ENCODE measurements around the gene PLB1.

Gene PLB1

DNA sequence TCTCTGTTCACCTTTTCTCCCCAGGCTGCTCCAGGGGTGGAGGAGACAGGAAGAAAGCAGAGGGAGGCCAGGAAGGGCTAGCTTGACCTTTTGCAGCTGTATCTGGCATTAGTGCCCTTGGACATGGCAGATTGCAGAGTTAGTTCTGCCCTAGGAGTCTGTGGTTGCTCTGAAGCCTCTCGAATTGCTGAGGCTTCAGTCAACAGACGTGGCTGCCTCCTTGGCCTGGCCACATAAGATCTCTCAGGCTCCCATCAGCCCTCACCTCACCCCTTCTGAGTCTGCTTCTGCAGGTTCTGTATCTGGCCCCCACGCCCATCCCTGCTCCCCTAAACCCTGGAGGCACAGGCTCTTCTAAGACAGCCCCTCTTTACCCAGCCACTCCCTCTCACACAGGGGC, 18.2 kb upstream of the PLB1 start:
- H3K4me3 Mint-ChIP-seq = no peak overlapping the region
- ATAC-seq (no peak), DNase-seq (no peak)
- H3K9me3 Mint-ChIP-seq = peaks cover 5 to 14% of the 10 kb centered on the region in 2 donors
- peaks cover 16% of the 10 kb centered on the region for H3K4me1 Mint-ChIP-seq
- no peak overlapping the region for H3K27ac Mint-ChIP-seq
- peaks cover 7% of the 10 kb centered on the region for H3K27me3 Mint-ChIP-seq

DNA sequence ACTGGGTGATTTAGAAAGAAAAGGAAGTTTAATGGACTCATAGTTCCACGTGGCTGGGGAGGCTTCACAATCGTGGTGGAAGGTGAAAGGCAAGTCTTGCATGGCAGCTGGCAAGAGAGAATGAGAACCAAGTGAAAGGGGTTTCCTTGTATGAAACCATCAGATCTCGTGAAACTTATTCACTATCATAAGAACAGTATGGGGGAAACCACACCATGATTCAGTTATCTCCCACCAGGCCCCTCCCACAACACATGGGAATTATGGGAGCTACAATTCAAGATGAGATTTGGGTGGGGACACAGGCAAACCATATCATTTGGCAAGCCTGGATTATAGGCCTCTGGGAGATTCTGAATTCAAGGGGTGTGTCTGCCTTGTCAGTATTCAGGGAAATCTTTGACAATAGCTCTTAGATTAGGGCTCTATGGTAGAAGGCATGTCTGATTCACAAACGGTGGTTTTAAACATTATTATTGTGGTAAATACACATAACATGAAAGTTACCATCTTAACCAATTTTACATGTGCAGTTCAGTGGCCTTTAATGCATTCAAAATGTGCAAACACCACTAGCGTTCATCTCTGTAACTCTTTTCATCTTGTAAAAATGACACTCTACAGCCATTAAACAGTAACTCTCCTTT, 15.3 kb upstream of the PLB1 start:
- DNase-seq (no peak), ATAC-seq (peak; percentile 33)
- no peak overlapping the region for H3K4me3 Mint-ChIP-seq

DNA sequence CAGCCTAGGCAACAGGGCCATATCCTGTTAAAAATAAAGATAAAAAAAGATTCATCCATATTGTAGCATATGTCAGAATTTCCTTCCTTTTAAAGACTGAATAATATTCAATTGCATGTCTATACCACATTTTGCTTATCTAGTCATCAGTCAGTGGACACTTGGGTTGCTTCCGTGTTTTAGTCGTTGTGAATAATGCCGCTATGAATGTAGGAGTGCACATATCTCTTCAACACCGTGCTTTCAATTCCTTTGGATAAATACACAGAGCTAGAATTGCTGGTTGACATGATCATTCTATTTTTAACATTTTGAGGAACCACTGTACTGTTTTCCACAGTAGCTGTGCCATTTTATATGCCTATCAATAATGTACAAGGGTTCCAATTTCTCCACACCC, 14.0 kb upstream of the PLB1 start:
- Mint-ChIP-seq H3K4me1 (peaks cover 8% of the 10 kb centered on the region), H3K9me3 (peaks cover 5 to 14% of the 10 kb centered on the region in 2 donors), H3K27ac (no peak overlapping the region), H3K27me3 (peaks cover 7% of the 10 kb centered on the region), H3K4me3 (no peak overlapping the region)
- DNase-seq (no peak), ATAC-seq (no peak)

More for the DNA sequence above, 15.3 kb upstream of the PLB1 start:
- Mint-ChIP-seq H3K9me3 (peaks cover 5 to 14% of the 10 kb centered on the region in 2 donors), H3K27ac (no peak overlapping the region), H3K4me1 (peaks cover 16% of the 10 kb centered on the region), H3K27me3 (peaks cover 7% of the 10 kb centered on the region)

DNA sequence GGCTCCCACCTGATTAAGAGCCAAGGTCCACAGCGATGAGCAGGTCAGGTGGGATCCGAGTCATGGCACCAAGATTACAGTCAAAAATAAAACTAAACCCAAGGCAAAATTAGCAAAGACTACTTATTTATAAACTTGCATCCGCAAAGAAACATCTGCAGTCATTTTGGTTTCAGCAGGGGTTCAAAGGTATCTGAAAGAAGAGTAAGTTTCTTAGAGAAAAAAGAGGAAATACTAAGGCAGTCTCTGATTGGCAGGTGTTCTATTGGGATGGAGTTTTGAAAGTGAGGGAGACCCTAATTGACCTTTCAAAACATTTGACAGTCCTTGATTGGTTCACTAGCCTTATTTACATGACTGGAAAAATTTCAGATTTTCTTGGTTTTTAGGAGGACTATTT, 11.0 kb upstream of the PLB1 start:
- H3K9me3 Mint-ChIP-seq = peaks cover 5 to 14% of the 10 kb centered on the region in 2 donors
- DNase-seq = no peak

DNA sequence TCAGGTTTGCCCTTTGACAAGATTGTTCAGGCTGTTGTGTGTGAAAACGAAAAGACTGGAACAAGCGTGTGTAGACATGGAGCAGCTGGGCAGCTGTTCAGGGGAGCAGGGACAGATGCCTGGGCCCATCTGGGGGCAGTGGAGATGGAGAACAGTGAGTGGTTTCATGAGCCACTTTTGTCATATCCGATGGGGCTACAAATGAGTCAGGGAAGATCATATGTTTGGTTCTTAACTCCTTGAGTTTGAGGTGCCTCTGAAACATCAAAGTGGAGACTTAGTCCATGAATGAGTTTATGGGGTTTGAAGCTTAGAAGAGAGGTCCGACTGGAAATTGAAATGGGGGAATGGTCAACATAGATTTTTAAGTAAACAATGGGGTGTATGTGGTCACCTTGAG, 9.3 kb upstream of the PLB1 start:
- peak overlapping the region in 1 of 2 donors; percentile 28 for H3K27ac Mint-ChIP-seq

More for the DNA sequence above, 11.0 kb upstream of the PLB1 start:
- H3K4me3 Mint-ChIP-seq = no peak overlapping the region
- H3K4me1 Mint-ChIP-seq = peaks cover 6% of the 10 kb centered on the region
- no peak for ATAC-seq
- no peak overlapping the region for H3K27ac Mint-ChIP-seq
- H3K27me3 Mint-ChIP-seq = no peaks in the 10 kb centered on the region

DNA sequence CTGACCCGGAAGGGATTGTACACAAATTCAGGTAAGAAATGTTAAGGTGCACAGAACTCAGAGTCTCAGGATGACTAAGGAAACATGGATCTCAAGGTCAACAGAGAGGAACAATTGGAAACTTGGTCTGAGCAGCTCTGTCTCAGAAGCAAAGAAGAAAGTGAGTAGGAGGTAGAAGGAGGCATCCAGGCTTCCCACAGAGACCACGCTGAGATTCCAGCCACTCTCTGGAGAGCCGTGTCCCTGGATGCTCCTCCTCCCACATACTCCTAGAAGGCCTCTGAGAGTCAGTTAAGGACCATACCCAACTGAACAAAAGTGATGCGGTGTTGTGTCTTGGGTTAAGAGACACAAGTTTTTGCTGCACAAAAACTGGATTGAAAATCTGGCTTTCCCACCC, 8.6 kb upstream of the PLB1 start:
- no peak overlapping the region for H3K27ac Mint-ChIP-seq
- peaks cover 6% of the 10 kb centered on the region for H3K4me1 Mint-ChIP-seq
- DNase-seq = no peak
- H3K4me3 Mint-ChIP-seq = no peak overlapping the region
- no peaks in the 10 kb centered on the region for H3K9me3 Mint-ChIP-seq
- ATAC-seq = no peak
- H3K27me3 Mint-ChIP-seq = no peaks in the 10 kb centered on the region

More for the DNA sequence above, 9.3 kb upstream of the PLB1 start:
- no peak for DNase-seq
- H3K4me3 Mint-ChIP-seq = no peak overlapping the region
- H3K9me3 Mint-ChIP-seq = no peaks in the 10 kb centered on the region
- H3K4me1 Mint-ChIP-seq = no peaks in the 10 kb centered on the region
- H3K27me3 Mint-ChIP-seq = no peaks in the 10 kb centered on the region
- no peak for ATAC-seq

DNA sequence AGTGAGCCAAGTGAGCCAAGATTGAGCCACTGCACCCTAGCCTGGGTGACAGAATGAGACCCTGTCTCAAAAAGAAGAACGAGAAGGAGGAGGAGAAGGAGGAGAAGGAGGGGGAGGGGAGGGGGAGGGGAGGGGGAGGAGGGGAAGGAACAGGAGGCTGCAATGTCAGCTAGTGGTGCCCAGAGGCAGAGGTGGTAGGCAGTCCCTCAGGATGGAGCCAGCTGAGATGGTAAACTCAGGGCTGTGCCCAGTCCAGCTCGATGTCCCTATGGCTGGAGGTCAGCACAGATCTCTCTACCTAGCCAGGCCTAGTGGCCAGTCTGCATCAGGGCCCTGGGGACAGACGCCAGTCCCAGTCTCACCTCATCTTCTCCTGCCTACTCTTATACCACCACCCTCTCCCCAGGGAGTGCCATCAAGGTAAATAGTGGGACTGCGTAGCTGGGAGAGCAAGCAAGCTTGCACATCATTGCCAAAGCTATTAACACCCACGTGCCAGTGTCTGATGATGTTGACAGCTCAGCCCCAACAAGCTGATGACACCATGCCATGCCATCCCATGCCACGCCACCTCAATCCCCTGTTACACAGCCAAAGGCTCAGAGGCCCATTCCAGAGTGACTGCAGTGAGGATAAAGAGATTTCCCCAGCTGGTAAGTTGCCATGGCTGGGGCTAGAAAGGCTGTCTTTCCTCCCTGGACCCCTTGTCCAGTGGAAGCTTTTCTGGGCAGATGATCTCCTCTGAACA, 7.6 kb upstream of the PLB1 start:
- Mint-ChIP-seq H3K9me3 (no peaks in the 10 kb centered on the region), H3K27ac (peak overlapping the region; percentile 37 to 89), H3K4me1 (peaks cover 7% of the 10 kb centered on the region), H3K27me3 (no peaks in the 10 kb centered on the region), H3K4me3 (no peak overlapping the region)
- no peak for DNase-seq
- ATAC-seq = no peak

DNA sequence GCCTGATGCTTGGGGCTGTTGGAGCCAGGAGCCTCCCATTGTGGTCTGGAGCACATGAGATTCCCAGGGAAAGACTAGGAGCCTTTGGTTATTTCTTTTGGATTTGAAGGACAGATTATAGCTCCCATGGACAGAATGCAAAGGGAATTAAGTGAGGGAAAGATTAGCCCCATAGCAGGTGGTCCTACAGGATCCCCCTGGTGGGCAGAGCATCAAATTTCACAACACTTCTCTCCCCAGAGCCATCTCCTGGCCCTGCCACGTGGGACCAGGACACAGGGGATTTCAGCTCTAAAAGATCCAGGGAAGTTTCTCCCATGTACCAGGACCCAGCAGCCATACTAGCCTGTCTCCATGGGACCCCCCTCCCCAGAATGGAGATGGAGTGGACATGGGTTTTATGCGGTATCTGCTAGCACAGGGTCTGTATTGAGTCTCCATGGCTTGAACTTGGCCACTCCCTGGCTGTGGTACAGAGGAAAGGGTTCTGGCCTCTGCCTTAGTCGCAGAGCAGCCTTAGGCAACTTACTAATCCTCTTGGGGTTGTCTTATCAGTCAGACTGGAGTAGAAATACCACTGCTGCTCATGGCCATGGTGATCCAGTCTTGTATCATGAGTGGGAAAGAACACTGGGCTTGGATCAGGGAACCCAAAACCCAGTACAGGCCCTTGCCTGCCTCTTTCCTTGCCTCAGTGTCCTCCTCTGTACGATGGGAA, 6.8 kb upstream of the PLB1 start:
- DNase-seq (no peak), ATAC-seq (no peak)
- no peaks in the 10 kb centered on the region for H3K27me3 Mint-ChIP-seq
- no peak overlapping the region for H3K27ac Mint-ChIP-seq
- H3K4me3 Mint-ChIP-seq = no peak overlapping the region
- no peaks in the 10 kb centered on the region for H3K9me3 Mint-ChIP-seq
- H3K4me1 Mint-ChIP-seq = peaks cover 7% of the 10 kb centered on the region

DNA sequence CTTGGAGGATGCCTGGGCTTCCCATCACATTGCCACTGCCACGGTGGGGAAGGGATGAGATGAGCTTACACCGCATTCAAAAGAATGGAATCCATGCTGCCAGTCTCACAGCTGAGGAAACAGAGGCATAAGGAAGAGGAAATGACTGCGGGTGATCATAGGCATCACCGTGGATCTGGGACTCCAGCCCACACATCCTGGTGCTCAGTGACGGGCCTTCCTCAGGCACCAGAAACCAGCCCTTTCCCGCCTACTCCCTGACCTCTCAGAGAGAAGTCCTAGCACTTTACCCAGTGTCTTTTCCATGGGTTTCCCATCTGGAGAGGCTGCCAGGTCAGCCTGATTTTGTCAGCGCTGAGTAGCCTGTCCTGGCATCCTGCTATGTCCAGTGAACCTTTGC, 5.3 kb upstream of the PLB1 start:
- Mint-ChIP-seq H3K27ac (no peak overlapping the region), H3K9me3 (no peaks in the 10 kb centered on the region), H3K27me3 (peaks cover 2% of the 10 kb centered on the region), H3K4me1 (peaks cover 7% of the 10 kb centered on the region), H3K4me3 (no peak overlapping the region)
- DNase-seq = no peak
- ATAC-seq = no peak

DNA sequence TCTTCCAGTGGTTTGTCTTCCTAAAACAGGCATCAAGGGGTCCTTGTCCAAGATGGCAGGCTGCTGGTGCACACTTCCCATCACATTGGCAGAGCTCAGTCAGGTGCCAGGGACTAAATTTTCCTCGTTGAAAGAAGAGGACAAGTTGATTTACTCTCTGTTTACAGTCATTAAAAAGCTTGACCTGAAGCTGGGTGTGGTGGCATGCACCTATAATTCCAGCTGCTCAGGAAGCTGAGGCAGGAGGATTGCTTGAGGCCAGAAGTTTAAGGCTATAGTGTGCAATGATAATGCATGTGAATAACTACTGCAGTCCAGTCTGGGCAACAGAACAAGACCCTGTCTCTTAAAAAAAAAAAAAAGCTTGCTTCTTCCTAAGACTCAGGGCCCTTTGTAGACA, 3.6 kb upstream of the PLB1 start:
- Mint-ChIP-seq H3K9me3 (no peaks in the 10 kb centered on the region), H3K4me3 (no peak overlapping the region), H3K4me1 (peaks cover 7% of the 10 kb centered on the region), H3K27ac (peak overlapping the region in 1 of 2 donors; percentile 79), H3K27me3 (peaks cover 18% of the 10 kb centered on the region)
- DNase-seq (no peak), ATAC-seq (no peak)

DNA sequence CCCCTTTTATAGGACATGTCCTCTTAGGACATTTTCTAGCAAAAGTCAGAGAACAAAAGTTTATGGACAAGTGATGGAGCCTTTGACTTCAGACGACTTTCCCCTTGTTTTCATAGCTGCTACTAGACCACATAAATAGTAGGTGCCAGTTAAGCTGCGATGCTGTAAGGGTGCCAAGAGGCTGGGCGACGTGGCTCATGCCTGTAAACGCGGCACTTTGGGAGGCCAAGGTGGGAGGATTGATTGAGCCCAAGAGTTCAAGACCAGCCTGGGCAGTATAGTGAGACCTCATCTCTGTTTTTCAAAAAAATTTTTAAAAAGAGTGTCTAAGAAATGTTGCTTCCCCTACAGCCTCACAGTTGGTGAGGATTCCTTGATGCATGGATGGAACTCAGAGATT, 2.2 kb upstream of the PLB1 start:
- DNase-seq (no peak), ATAC-seq (no peak)
- Mint-ChIP-seq H3K9me3 (no peaks in the 10 kb centered on the region), H3K4me1 (peaks cover 7% of the 10 kb centered on the region), H3K4me3 (no peak overlapping the region), H3K27ac (no peak overlapping the region), H3K27me3 (peaks cover 18% of the 10 kb centered on the region)

DNA sequence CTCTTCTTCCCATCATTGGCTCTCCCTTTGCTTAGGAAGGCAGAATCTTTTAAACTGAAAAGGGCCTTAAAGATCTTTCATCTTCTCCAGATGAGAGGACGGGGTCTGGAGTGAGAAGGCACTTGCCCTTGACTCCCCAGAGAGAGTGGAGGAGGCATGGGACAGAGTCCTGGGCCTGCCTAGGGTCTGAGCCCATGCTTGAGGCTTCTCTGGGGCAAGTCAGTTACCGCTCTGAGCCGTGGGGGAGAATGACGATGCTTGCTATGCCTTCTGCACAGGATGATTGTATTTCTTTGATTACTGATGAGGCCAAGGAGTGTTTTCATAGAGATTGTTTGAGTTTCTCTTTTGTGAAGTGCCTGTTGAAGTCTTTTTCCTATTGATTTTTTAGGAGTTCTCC, 921 bp downstream of the PLB1 start:
- Mint-ChIP-seq H3K27me3 (peaks cover 18% of the 10 kb centered on the region), H3K27ac (no peak overlapping the region), H3K9me3 (peaks cover 0 to 5% of the 10 kb centered on the region in 2 donors), H3K4me3 (no peak overlapping the region), H3K4me1 (peaks cover 6% of the 10 kb centered on the region)
- DNase-seq (no peak), ATAC-seq (no peak)

DNA sequence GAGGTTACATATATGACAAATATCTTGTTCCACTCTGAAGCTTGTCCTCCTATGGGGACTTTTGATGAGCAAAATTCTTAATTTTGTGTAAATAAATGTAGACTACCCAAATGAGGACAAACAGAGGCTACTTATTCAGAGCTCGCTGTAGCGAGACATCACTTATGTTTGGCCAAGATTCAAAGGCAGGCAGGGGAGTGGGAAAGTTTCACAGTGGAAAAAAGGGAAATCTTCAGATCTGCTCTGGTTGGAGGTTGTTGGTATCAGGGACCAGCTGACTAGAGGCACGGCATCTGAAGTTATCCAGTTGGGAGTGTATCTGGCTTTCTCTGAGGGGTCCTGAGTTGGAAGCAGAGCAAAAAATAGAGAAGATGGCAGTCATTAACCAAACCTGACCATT, 1.3 kb downstream of the PLB1 start:
- H3K4me1 Mint-ChIP-seq = peaks cover 2% of the 10 kb centered on the region
- ATAC-seq (no peak), DNase-seq (no peak)
- no peak overlapping the region for H3K4me3 Mint-ChIP-seq
- peaks cover 18% of the 10 kb centered on the region for H3K27me3 Mint-ChIP-seq
- no peak overlapping the region for H3K27ac Mint-ChIP-seq
- peaks cover 0 to 5% of the 10 kb centered on the region in 2 donors for H3K9me3 Mint-ChIP-seq

DNA sequence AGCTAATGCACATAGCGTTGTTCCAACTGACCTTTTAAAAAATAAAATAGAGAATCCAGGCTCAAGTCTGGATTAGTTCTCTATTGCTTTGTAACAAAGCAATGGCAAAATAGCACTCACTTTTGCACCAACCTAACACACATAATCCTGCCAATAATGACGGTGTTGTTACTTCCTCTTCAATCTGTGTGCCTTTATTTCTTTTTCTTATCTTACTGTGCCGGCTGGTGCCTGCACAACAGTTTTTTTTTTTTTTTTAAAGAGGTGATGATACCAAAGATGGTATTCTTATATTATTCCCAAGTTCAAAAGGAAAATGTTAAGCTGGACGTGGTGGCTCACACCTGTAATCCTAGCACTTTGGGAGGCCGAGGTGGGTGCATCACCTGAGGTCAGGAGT, 3.4 kb downstream of the PLB1 start:
- Mint-ChIP-seq H3K27me3 (peaks cover 18% of the 10 kb centered on the region), H3K9me3 (peaks cover 0 to 5% of the 10 kb centered on the region in 2 donors), H3K4me1 (no peaks in the 10 kb centered on the region), H3K27ac (no peak overlapping the region), H3K4me3 (no peak overlapping the region)
- DNase-seq = no peak
- no peak for ATAC-seq

DNA sequence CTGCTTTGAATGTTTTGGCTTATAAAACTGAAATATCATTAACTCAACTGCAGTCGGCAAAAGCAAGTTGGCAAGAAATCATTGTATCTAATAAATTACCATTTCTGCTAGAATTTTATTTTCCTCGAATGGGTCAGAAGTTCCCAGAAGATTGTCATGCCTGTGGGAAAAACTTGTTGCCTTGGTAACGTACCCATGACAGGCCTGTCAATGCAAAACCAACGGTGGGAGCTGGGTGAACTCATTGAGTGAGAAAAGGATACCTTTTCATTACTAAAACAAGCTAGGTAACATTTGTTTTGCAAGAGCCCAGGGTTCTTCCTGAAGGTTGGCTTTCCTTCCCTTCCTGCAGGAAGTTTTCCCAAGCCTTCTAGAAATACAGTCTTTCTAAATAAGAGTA, 9.5 kb downstream of the PLB1 start:
- Mint-ChIP-seq H3K27me3 (peaks cover 5% of the 10 kb centered on the region), H3K27ac (no peak overlapping the region), H3K4me3 (no peak overlapping the region), H3K9me3 (peaks cover 0 to 2% of the 10 kb centered on the region in 2 donors), H3K4me1 (peaks cover 20% of the 10 kb centered on the region)
- DNase-seq (no peak), ATAC-seq (no peak)

Data from stimulated activated naive CD8-positive, alpha-beta T cell treated with anti-CD3 and anti-CD28 coated beads, Interleukin-15, amount 100 ng/mL, for 72 hours (primary cell).